NCI-H446 (cell line): Measurements from ENCODE around the gene KIF18B.

Experiments
- DNase-seq, 2 experiments: peaks; one replicate each; lab custom pipeline; 2025; lab: John Stamatoyannopoulos, UW

Gene KIF18B

GRCh38 chr17:44947461-44948314, at the start of gene KIF18B:
TSS of gene KIF18B (minus strand) at chr17:44947773. CDS start at chr17:44936344, 11,429 bp downstream.
- DNase-seq: peak; percentile 94 to 95

- DNase-seq: no peak
Observed at GRCh38 chr17:44996304-44996703, 48.7 kb upstream of the KIF18B start.

- peak in 1 of 2 experiments; percentile 58 for DNase-seq
Observed at GRCh38 chr17:44995436-44996001, 47.9 kb upstream of the KIF18B start.

GRCh38 chr17:44992242-44992939, 44.8 kb upstream of the KIF18B start:
- no peak for DNase-seq

GRCh38 chr17:44990994-44991393, 43.4 kb upstream of the KIF18B start:
- no peak for DNase-seq

- DNase-seq: no peak
Observed at GRCh38 chr17:44989552-44990138, 42.1 kb upstream of the KIF18B start.

- no peak for DNase-seq
Observed at GRCh38 chr17:44988044-44988942, 40.7 kb upstream of the KIF18B start.

- DNase-seq: no peak
Observed at GRCh38 chr17:44983563-44983962, 36.0 kb upstream of the KIF18B start.

GRCh38 chr17:44982113-44982702, 34.6 kb upstream of the KIF18B start:
- no peak for DNase-seq

GRCh38 chr17:44981221-44981968, 33.8 kb upstream of the KIF18B start:
- peak; percentile 24 to 68 for DNase-seq

- DNase-seq: peak in 1 of 2 experiments; percentile 59
Observed at GRCh38 chr17:44979426-44979995, 31.9 kb upstream of the KIF18B start.

GRCh38 chr17:44978807-44979206, 31.2 kb upstream of the KIF18B start:
- DNase-seq: no peak

GRCh38 chr17:44977814-44978550, 30.4 kb upstream of the KIF18B start:
- DNase-seq: peak in 1 of 2 experiments; percentile 40

- no peak for DNase-seq
Observed at GRCh38 chr17:44977065-44977464, 29.5 kb upstream of the KIF18B start.

- no peak for DNase-seq
Observed at GRCh38 chr17:44976206-44976605, 28.6 kb upstream of the KIF18B start.

GRCh38 chr17:44972953-44973352, 25.4 kb upstream of the KIF18B start:
- no peak for DNase-seq

GRCh38 chr17:44971776-44972483, 24.4 kb upstream of the KIF18B start:
- no peak for DNase-seq

GRCh38 chr17:44970136-44970741, 22.7 kb upstream of the KIF18B start:
- peak; percentile 86 to 93 for DNase-seq
